Lower leg skin (tissue), 3 donors: Measurements from ENCODE around the gene FBH1.

Experiments
- POLR2A ChIP-seq, 2 donors: fragments of 450-650 bp; IDR thresholded peaks; one replicate each; pipeline ENCODE4 v1.6.1; 2016 to 2017; ENCODE audit warnings: antibody characterized with exemption in 2 of 2, mild to moderate bottlenecking in 1 of 2, moderate library complexity in 1 of 2
- TF ChIP-seq, protein P1 (sequence below), 3 donors: fragments of 450-650 bp; IDR thresholded peaks; one replicate each; pipeline ENCODE4 v1.5.1; 2016; ENCODE audit warnings: antibody characterized with exemption in 3 of 3, mild to moderate bottlenecking in 3 of 3, moderate library complexity in 2 of 3

- TF ChIP-seq, protein P1, sequence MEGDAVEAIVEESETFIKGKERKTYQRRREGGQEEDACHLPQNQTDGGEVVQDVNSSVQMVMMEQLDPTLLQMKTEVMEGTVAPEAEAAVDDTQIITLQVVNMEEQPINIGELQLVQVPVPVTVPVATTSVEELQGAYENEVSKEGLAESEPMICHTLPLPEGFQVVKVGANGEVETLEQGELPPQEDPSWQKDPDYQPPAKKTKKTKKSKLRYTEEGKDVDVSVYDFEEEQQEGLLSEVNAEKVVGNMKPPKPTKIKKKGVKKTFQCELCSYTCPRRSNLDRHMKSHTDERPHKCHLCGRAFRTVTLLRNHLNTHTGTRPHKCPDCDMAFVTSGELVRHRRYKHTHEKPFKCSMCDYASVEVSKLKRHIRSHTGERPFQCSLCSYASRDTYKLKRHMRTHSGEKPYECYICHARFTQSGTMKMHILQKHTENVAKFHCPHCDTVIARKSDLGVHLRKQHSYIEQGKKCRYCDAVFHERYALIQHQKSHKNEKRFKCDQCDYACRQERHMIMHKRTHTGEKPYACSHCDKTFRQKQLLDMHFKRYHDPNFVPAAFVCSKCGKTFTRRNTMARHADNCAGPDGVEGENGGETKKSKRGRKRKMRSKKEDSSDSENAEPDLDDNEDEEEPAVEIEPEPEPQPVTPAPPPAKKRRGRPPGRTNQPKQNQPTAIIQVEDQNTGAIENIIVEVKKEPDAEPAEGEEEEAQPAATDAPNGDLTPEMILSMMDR (IDR thresholded peaks at IDR 0.05) = no peak
- no peak for TF ChIP-seq POLR2A (IDR thresholded peaks at IDR 0.05)
Measured at GRCh38 chr10:5933909-5934546, 44.0 kb downstream of the FBH1 start.
